Caco-2 (cell line): ENCODE results near the gene DIAPH1. TPM values are rescaled to one million over a fixed set of nuclear protein-coding genes. Genes with fewer than 3 reads are reported as not detected.

Experiments used
- BruUV-seq: library from RNA; stranded (reverse); fragments of 400-500 nt; replicated peaks from 2 replicates; lab custom pipeline; 2021; lab: Mats Ljungman, UMichigan
- CTCF ChIA-PET: fragments of 300-600 bp; sonication (Branson Sonifier 250); formaldehyde crosslinking; loops from one replicate; lab custom pipeline; 2022; ENCODE audit warnings: antibody characterized with exemption; lab: Charles Lee
- POLR2A ChIA-PET: fragments of 300-600 bp; sonication (Branson Sonifier 250); formaldehyde crosslinking; loops from one replicate; lab custom pipeline; 2022; ENCODE audit warnings: antibody characterized with exemption; lab: Charles Lee
- DNase-seq, 2 experiments: peaks; one replicate each; pipeline versions ENCODE4 v3.0.0 to v3.0.0-alpha.2; 2020 to 2022
- H3K27me3 ChIP-seq: replicated peaks from 2 replicates; pipeline ENCODE4 v1.6.0; 2011; ENCODE audit warnings: low read length; ENCODE audit not compliant: control insufficient read depth, insufficient read depth
- H3K36me3 ChIP-seq: 2 replicates; pipeline ENCODE4 v1.5.1; 2011; ENCODE audit warnings: low read length; ENCODE audit not compliant: control insufficient read depth, insufficient read depth
- H3K4me1 ChIP-seq: fragments of 250-450 bp; sonication (Bioruptor Pico); 2 replicates; pipeline ENCODE4 v1.5.1; 2020; ENCODE audit warnings: mild to moderate bottlenecking
- H3K4me3 ChIP-seq: 2 replicates; pipeline ENCODE4 v1.5.1; 2011; ENCODE audit warnings: low read depth, mild to moderate bottlenecking, control low read depth, low read length
- H3K9me3 ChIP-seq: fragments of 250-450 bp; sonication (Bioruptor Pico); 2 replicates; pipeline ENCODE4 v1.5.1; 2020; ENCODE audit warnings: mild to moderate bottlenecking, moderate library complexity
- H3K27ac Mint-ChIP-seq: one replicate; pipeline ENCODE4 v1.8.0; 2022; ENCODE audit warnings: mixed read lengths; ENCODE audit not compliant: unreplicated experiment
- H3K27me3 Mint-ChIP-seq: one replicate; pipeline ENCODE4 v1.8.0; 2022; ENCODE audit warnings: mixed read lengths; ENCODE audit not compliant: insufficient read depth, unreplicated experiment
- H3K36me3 Mint-ChIP-seq: one replicate; pipeline ENCODE4 v1.8.0; 2022; ENCODE audit warnings: mild to moderate bottlenecking, mixed read lengths; ENCODE audit not compliant: insufficient read depth, unreplicated experiment
- H3K4me1 Mint-ChIP-seq: one replicate; pipeline ENCODE4 v1.8.0; 2022; ENCODE audit warnings: low read depth, mixed read lengths; ENCODE audit not compliant: unreplicated experiment
- H3K4me3 Mint-ChIP-seq: one replicate; pipeline ENCODE4 v1.8.0; 2022; ENCODE audit warnings: mild to moderate bottlenecking, moderate library complexity, mixed read lengths; ENCODE audit not compliant: unreplicated experiment
- H3K9me3 Mint-ChIP-seq: one replicate; pipeline ENCODE4 v1.8.0; 2022; ENCODE audit warnings: mixed read lengths; ENCODE audit not compliant: unreplicated experiment
- CTCF ChIP-seq, 2 experiments: fragments of 200-600 bp in 1 of 2; IDR thresholded peaks; 1 replicate in 1 of 2; 2 replicates in 1 of 2; pipeline versions ENCODE4 v1.5.1 to v1.8.0; 2011 to 2022; ENCODE audit warnings: antibody characterized with exemption in 1 of 2, control low read depth in 1 of 2, inconsistent platforms in 1 of 2, low read depth in 1 of 2, low read length in 1 of 2, mild to moderate bottlenecking in 1 of 2, moderate library complexity in 1 of 2; ENCODE audit not compliant: insufficient read depth in 1 of 2, severe bottlenecking in 1 of 2, unreplicated experiment in 1 of 2
- intact Hi-C: fragments of 100-400 bp; cut with micrococcal nuclease; formaldehyde crosslinking; loops from one replicate; pipeline ENCODE4 v1.10.0; 2022; ENCODE audit not compliant: unreplicated experiment
- total RNA-seq: library from RNA; stranded (reverse); gene quantifications from 2 replicates; pipeline ENCODE4 v1.2.3, GENCODE V29; 2022

DIAPH1 gene
- total RNA-seq, 1 experiment from 2014 or later = 161 TPM

- H3K4me3 Mint-ChIP-seq = no peak overlapping the region
- no peaks in the 10 kb centered on the region for H3K27me3 ChIP-seq
- BruUV-seq = no TSS peak
- ChIA-PET CTCF (no interaction called here), POLR2A (no interaction called here)
- no peak for DNase-seq
- H3K4me1 Mint-ChIP-seq = no peaks in the 10 kb centered on the region
- TF ChIP-seq CTCF (IDR thresholded peaks at IDR 0.05; ENCODE audit: insufficient read depth in 1 of 2, low read depth in 1 of 2, low read length in 1 of 2, severe bottlenecking in 1 of 2, unreplicated experiment in 1 of 2) = no peak
- H3K36me3 ChIP-seq = no peaks in the 10 kb centered on the region
- H3K4me3 ChIP-seq = no peak overlapping the region
- intact Hi-C loops = no loop called here
- H3K36me3 Mint-ChIP-seq = no peaks in the 10 kb centered on the region
- H3K9me3 ChIP-seq = no peaks in the 10 kb centered on the region
- no peaks in the 10 kb centered on the region for H3K27me3 Mint-ChIP-seq
- no peak overlapping the region for H3K27ac Mint-ChIP-seq
- H3K4me1 ChIP-seq = no peaks in the 10 kb centered on the region
- no peaks in the 10 kb centered on the region for H3K9me3 Mint-ChIP-seq
These were observed 117.0 kb downstream of the DIAPH1 start for GRCh38 chr5:141501761-141502160.

GRCh38 chr5:141496038-141496437 is 122.8 kb downstream of the DIAPH1 start:
- no peak for TF ChIP-seq CTCF (IDR thresholded peaks at IDR 0.05; ENCODE audit: insufficient read depth in 1 of 2, low read depth in 1 of 2, low read length in 1 of 2, severe bottlenecking in 1 of 2, unreplicated experiment in 1 of 2)
- intact Hi-C loops = no loop called here
- H3K4me3 ChIP-seq = no peak overlapping the region
- Mint-ChIP-seq H3K9me3 (no peaks in the 10 kb centered on the region), H3K4me1 (peaks cover 7% of the 10 kb centered on the region), H3K36me3 (peaks cover 6% of the 10 kb centered on the region), H3K27ac (no peak overlapping the region), H3K4me3 (no peak overlapping the region), H3K27me3 (peaks cover 6% of the 10 kb centered on the region)
- no peaks in the 10 kb centered on the region for H3K9me3 ChIP-seq
- H3K36me3 ChIP-seq = no peaks in the 10 kb centered on the region
- ChIA-PET POLR2A (no interaction called here), CTCF (interaction anchor here (0.6 to 0.7 kb wide), 2 partner anchors 68 to 380 kb away, joined by 3 to 6 read pairs; no protein-coding TSS in a partner anchor)
- no peak for DNase-seq
- no peaks in the 10 kb centered on the region for H3K4me1 ChIP-seq
- BruUV-seq = no TSS peak
- no peaks in the 10 kb centered on the region for H3K27me3 ChIP-seq

- Mint-ChIP-seq H3K9me3 (no peaks in the 10 kb centered on the region), H3K4me1 (peaks cover 7% of the 10 kb centered on the region), H3K27me3 (peaks cover 6% of the 10 kb centered on the region), H3K36me3 (peaks cover 6% of the 10 kb centered on the region), H3K27ac (no peak overlapping the region), H3K4me3 (no peak overlapping the region)
- no peaks in the 10 kb centered on the region for H3K9me3 ChIP-seq
- BruUV-seq = no TSS peak
- POLR2A ChIA-PET = no interaction called here
- intact Hi-C loops = no loop called here
- no peak for DNase-seq
- H3K4me1 ChIP-seq = no peaks in the 10 kb centered on the region
- H3K27me3 ChIP-seq = no peaks in the 10 kb centered on the region
- no peak overlapping the region for H3K4me3 ChIP-seq
- TF ChIP-seq CTCF (IDR thresholded peaks at IDR 0.05; ENCODE audit: insufficient read depth in 1 of 2, low read depth in 1 of 2, low read length in 1 of 2, severe bottlenecking in 1 of 2, unreplicated experiment in 1 of 2) = no peak
- H3K36me3 ChIP-seq = no peaks in the 10 kb centered on the region
- CTCF ChIA-PET = no interaction called here
These were observed 123.4 kb downstream of the DIAPH1 start for GRCh38 chr5:141495453-141495811.
